SH-SY5Y (cell line): ENCODE measurements around the gene SPATA22.

Source experiments
- GATA2 ChIP-seq: IDR thresholded peaks from 2 replicates; pipeline ENCODE4 v1.6.1; 2011; ENCODE audit warnings: mild to moderate bottlenecking, low read depth, low read length
- GATA3 ChIP-seq: IDR thresholded peaks from 2 replicates; pipeline ENCODE4 v1.6.1; 2011; ENCODE audit warnings: low read depth, mild to moderate bottlenecking, low read length, moderate library complexity

GRCh38 chr17:3513305-3514035, 41.9 kb upstream of the SPATA22 start:
- TF ChIP-seq GATA2 (no peak), GATA3 (no peak)
